Hepatocyte (in vitro differentiated cells): ENCODE data around the gene BUD31. TPM values are rescaled to one million over a fixed set of nuclear protein-coding genes. Genes with fewer than 3 reads are reported as not detected.

ENCODE experiments used
- DNase-seq: peaks from one replicate; pipeline ENCODE4 v3.0.0-alpha.2; 2016; ENCODE audit warnings: low spot score
- H2AFZ ChIP-seq: fragments of 200-600 bp; sonication (generic); 2 replicates; pipeline ENCODE4 v1.6.0; 2016; ENCODE audit warnings: antibody characterized with exemption, mild to moderate bottlenecking
- H3K27ac ChIP-seq: fragments of 200-600 bp; sonication (generic); 2 replicates; pipeline ENCODE4 v1.5.1; 2016; ENCODE audit warnings: mild to moderate bottlenecking
- H3K27me3 ChIP-seq: fragments of 200-600 bp; sonication (generic); 2 replicates; pipeline ENCODE4 v1.6.1; 2016
- H3K36me3 ChIP-seq: fragments of 200-600 bp; sonication (generic); replicated peaks from 2 replicates; pipeline ENCODE4 v1.5.1; 2016; ENCODE audit warnings: low read depth; ENCODE audit not compliant: insufficient read depth
- H3K4me1 ChIP-seq: fragments of 200-600 bp; sonication (generic); 2 replicates; pipeline ENCODE4 v1.5.1; 2016; ENCODE audit warnings: mild to moderate bottlenecking, moderate library complexity; ENCODE audit not compliant: insufficient read depth
- H3K4me2 ChIP-seq: fragments of 200-600 bp; sonication (generic); 2 replicates; pipeline ENCODE4 v1.6.0; 2016
- H3K4me3 ChIP-seq: fragments of 200-600 bp; sonication (generic); 2 replicates; pipeline ENCODE4 v1.5.1; 2016; ENCODE audit warnings: mild to moderate bottlenecking
- H3K79me2 ChIP-seq: fragments of 200-600 bp; sonication (generic); 2 replicates; pipeline ENCODE4 v1.6.0; 2017; ENCODE audit warnings: mild to moderate bottlenecking
- H3K9me2 ChIP-seq: fragments of 200-600 bp; sonication (generic); replicated peaks from 2 replicates; pipeline ENCODE4 v1.6.0; 2017; ENCODE audit warnings: mild to moderate bottlenecking; ENCODE audit not compliant: insufficient read depth
- H3K9me3 ChIP-seq: fragments of 200-600 bp; sonication (generic); 2 replicates; pipeline ENCODE4 v1.5.1; 2016; ENCODE audit warnings: low read depth, mild to moderate bottlenecking
- H4K20me1 ChIP-seq: fragments of 200-600 bp; sonication (generic); 2 replicates; pipeline ENCODE4 v1.6.0; 2016; ENCODE audit warnings: mild to moderate bottlenecking; ENCODE audit not compliant: insufficient read depth, poor library complexity, severe bottlenecking
- EZH2 ChIP-seq: fragments of 200-600 bp; sonication (generic); IDR thresholded peaks from 2 replicates; pipeline ENCODE4 v1.6.1; 2016; ENCODE audit warnings: antibody characterized with exemption, mild to moderate bottlenecking, borderline replicate concordance
- EZH2phosphoT487 ChIP-seq: fragments of 200-600 bp; sonication (generic); IDR thresholded peaks from one replicate; pipeline ENCODE4 v1.6.1; 2018; ENCODE audit warnings: antibody characterized with exemption, mild to moderate bottlenecking, low read depth, moderate library complexity; ENCODE audit not compliant: unreplicated experiment, severe bottlenecking
- WGBS: methylation state at CpG from one replicate; pipeline ENCODE4 v1.1.6; 2016; ENCODE audit warnings: low lambda C conversion rate; ENCODE audit errors: missing lambda C conversion rate; 5-methylcytosine and 5-hydroxymethylcytosine counted together
- polyA plus RNA-seq: library from polyadenylated mRNA; unstranded; fragments of >200 nt; fragmentation: Nextera tagmentation; extraction: Ambion mirVana; gene quantifications from 2 replicates; pipeline ENCODE4 v1.2.1, GENCODE V29; 2016
- total RNA-seq: library from RNA; depleted of rRNA; stranded (reverse); fragments of >200 nt; gene quantifications from 2 replicates; pipeline ENCODE4 v1.2.3, GENCODE V29; 2014
- TF ChIP-seq, protein P1 (sequence below): fragments of 200-600 bp; sonication (generic); IDR thresholded peaks from 2 replicates; pipeline ENCODE4 v1.5.1; 2016; ENCODE audit warnings: antibody characterized with exemption, mild to moderate bottlenecking; ENCODE audit not compliant: poor library complexity

The BUD31 gene
- total and polyA plus RNA-seq, 2 experiments from 2014 or later = 77.5 to 233 TPM

DNA sequence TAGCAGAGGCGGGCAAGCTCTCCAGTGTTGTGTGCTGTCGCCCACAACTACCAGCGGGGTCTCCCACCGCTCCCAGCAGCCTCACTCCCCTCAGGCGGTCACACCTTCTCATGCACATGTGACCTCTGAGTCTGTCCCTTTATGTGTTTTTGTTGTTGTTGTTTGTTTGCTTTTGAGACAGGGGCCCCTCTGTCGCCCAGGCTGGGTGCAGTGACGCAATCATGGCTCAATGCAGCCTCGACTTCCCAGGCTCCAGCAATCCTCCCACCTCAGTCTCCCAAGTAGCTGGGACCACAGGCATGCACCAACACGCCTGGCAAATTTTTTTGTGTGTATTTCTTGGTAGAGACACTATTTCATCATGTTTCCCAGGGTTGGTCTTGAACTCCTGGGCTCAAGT, 31.4 kb downstream of the BUD31 start:
- Histone ChIP-seq H3K9me3 (no peaks in the 10 kb centered on the region), H3K4me1 (peaks cover 10% of the 10 kb centered on the region), H3K27ac (no peak overlapping the region), H3K36me3 (no peaks in the 10 kb centered on the region), H3K4me3 (no peak overlapping the region), H3K9me2 (no peaks in the 10 kb centered on the region), H3K79me2 (peaks cover 71% of the 10 kb centered on the region), H2AFZ (no peak overlapping the region), H4K20me1 (peaks cover 6% of the 10 kb centered on the region), H3K4me2 (peak overlapping the region; percentile 90), H3K27me3 (no peaks in the 10 kb centered on the region)
- TF ChIP-seq EZH2phosphoT487 = no peak
- TF ChIP-seq, protein P1, sequence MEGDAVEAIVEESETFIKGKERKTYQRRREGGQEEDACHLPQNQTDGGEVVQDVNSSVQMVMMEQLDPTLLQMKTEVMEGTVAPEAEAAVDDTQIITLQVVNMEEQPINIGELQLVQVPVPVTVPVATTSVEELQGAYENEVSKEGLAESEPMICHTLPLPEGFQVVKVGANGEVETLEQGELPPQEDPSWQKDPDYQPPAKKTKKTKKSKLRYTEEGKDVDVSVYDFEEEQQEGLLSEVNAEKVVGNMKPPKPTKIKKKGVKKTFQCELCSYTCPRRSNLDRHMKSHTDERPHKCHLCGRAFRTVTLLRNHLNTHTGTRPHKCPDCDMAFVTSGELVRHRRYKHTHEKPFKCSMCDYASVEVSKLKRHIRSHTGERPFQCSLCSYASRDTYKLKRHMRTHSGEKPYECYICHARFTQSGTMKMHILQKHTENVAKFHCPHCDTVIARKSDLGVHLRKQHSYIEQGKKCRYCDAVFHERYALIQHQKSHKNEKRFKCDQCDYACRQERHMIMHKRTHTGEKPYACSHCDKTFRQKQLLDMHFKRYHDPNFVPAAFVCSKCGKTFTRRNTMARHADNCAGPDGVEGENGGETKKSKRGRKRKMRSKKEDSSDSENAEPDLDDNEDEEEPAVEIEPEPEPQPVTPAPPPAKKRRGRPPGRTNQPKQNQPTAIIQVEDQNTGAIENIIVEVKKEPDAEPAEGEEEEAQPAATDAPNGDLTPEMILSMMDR = no peak
- 74% methylated on average over 9 of the region's 9 CpGs for WGBS
- DNase-seq = no peak

DNA sequence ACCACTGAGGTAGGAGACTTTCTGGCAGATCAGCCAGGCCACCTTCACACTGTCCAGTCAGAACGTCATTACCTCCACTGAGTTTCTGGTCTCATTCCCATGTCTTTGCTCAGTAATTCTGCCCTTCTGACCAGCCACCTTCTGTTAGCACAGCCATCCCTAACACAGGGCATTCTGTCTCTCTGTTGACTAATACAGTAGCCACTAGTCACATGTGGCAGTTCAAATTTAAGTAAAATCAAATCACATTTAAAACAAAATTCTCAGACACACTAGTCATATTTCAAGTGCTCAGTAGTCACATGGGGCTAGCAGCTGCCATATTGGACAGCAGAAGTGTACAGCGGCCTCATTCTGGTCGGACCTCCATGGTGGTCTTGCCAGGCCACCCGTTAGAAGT, 37.3 kb downstream of the BUD31 start:
- TF ChIP-seq EZH2 (no peak), EZH2phosphoT487 (no peak)
- TF ChIP-seq, protein P1 = no peak
- H3K36me3 ChIP-seq = no peaks in the 10 kb centered on the region

DNA sequence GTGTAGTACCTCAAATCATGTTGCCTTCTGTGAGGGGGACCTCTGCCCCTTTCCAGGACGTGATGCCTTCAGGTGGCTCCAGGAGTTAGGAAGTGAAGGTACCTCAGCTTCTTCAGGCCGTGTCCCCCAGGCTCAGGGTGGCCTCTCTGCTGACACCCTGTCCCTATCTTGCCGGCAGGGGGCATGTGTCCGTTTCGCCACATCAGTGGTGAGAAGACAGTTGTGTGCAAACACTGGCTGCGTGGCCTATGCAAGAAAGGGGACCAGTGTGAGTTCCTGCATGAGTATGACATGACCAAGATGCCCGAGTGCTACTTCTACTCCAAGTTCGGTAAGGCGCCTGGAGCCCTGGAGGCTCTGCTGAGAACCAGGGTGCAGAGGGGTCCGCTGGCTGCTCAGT, 39.2 kb downstream of the BUD31 start:
- Histone ChIP-seq H3K27me3 (no peaks in the 10 kb centered on the region), H2AFZ (no peak overlapping the region), H3K79me2 (peaks cover 11% of the 10 kb centered on the region), H3K27ac (no peak overlapping the region), H3K9me2 (no peaks in the 10 kb centered on the region), H4K20me1 (no peaks in the 10 kb centered on the region), H3K4me3 (no peak overlapping the region), H3K9me3 (no peaks in the 10 kb centered on the region), H3K36me3 (no peaks in the 10 kb centered on the region), H3K4me2 (no peak overlapping the region), H3K4me1 (no peaks in the 10 kb centered on the region)
- TF ChIP-seq EZH2 (no peak), EZH2phosphoT487 (no peak)
- TF ChIP-seq, protein P1 = peak; percentile 3
- WGBS = 96% methylated on average over 10 of the region's 10 CpGs
- DNase-seq = no peak

More for the DNA sequence above, 37.3 kb downstream of the BUD31 start:
- Histone ChIP-seq H3K9me2 (no peaks in the 10 kb centered on the region), H3K4me3 (no peak overlapping the region), H3K4me2 (no peak overlapping the region), H3K79me2 (peaks cover 24% of the 10 kb centered on the region), H2AFZ (no peak overlapping the region), H3K27ac (no peak overlapping the region), H3K9me3 (no peaks in the 10 kb centered on the region), H4K20me1 (no peaks in the 10 kb centered on the region), H3K27me3 (no peaks in the 10 kb centered on the region), H3K4me1 (no peaks in the 10 kb centered on the region)
- no peak for DNase-seq
- WGBS = 98% methylated on average over 4 of the region's 4 CpGs

DNA sequence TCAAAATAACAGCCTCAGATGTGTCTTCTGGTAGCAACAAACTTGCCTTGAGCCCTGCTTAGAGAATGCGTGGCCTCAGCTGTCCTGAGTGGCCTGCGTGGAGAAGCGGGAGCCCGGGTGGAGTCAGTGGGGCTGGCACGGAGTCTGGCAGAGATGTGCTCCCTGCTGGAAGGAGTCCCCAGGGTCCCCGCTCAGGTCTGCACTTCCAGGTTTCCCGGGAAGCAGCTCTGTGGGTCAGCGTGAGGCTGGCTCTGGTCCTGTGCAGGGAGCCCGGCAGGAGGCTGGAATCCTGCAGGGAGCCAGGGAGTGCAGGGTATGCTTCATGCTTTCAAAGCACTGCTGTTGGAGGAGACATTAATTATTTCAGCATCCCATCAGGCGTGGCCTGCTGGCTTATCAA, 40.1 kb downstream of the BUD31 start:
- Histone ChIP-seq H3K4me3 (no peak overlapping the region), H3K27me3 (no peaks in the 10 kb centered on the region), H3K79me2 (peaks cover 10% of the 10 kb centered on the region), H3K4me1 (no peaks in the 10 kb centered on the region), H3K4me2 (no peak overlapping the region), H2AFZ (no peak overlapping the region), H3K9me2 (no peaks in the 10 kb centered on the region), H3K9me3 (no peaks in the 10 kb centered on the region), H3K27ac (no peak overlapping the region), H4K20me1 (no peaks in the 10 kb centered on the region), H3K36me3 (no peaks in the 10 kb centered on the region)
- DNase-seq = no peak
- no peak for TF ChIP-seq EZH2phosphoT487
- TF ChIP-seq, protein P1 = no peak
- TF ChIP-seq EZH2 = no peak
- WGBS = 97% methylated on average over 10 of the region's 10 CpGs
